Thyroid gland (tissue), 4 donors: ENCODE measurements around the gene TET1. TPM values are rescaled to one million over a fixed set of nuclear protein-coding genes. Genes with fewer than 3 reads are reported as not detected.
"Not testable (repeated sequence)": the region's sequence is repeated elsewhere in the genome, so short reads cannot be mapped to it uniquely, and the experiment has no call there.

ENCODE experiments used
- DNase-seq, 2 donors: peaks; one replicate each; pipeline ENCODE4 v3.0.0-alpha.2; 2019
- H3K27ac ChIP-seq, 3 donors: fragments of 200-600 bp; sonication (generic); 1 replicate in 2 of 3; 2 replicates in 1 of 3; pipeline ENCODE4 v1.5.1; 2016 to 2019; ENCODE audit warnings: mild to moderate bottlenecking in 1 of 3, moderate library complexity in 1 of 3
- H3K27me3 ChIP-seq: fragments of 200-600 bp; sonication (generic); one replicate; pipeline ENCODE4 v1.5.1; 2019
- H3K36me3 ChIP-seq, 2 donors: fragments of 200-600 bp; sonication (generic); one replicate each; pipeline ENCODE4 v1.5.1; 2016 to 2019
- H3K4me1 ChIP-seq, 2 donors: fragments of 200-600 bp; sonication (generic); one replicate each; pipeline ENCODE4 v1.5.1; 2017 to 2019
- H3K4me3 ChIP-seq, 3 donors: fragments of 200-600 bp; sonication (generic); replicated peaks in 1 of 3; 1 replicate in 2 of 3; 2 replicates in 1 of 3; pipeline ENCODE4 v1.5.1; 2016; ENCODE audit warnings: mild to moderate bottlenecking in 1 of 3
- H3K9me3 ChIP-seq: fragments of 200-600 bp; sonication (generic); one replicate; pipeline ENCODE4 v1.5.1; 2017
- POLR2A ChIP-seq, 2 donors: fragments of 450-650 bp; IDR thresholded peaks; one replicate each; pipeline ENCODE4 v1.6.1; 2017; ENCODE audit warnings: antibody characterized with exemption in 2 of 2, mild to moderate bottlenecking in 2 of 2, moderate library complexity in 1 of 2
- WGBS, 2 donors: methylation state at CpG; one replicate each; pipeline ENCODE4 v1.1.5; 2017; 5-methylcytosine and 5-hydroxymethylcytosine counted together
- intact Hi-C: fragments of 100-400 bp; cut with DNase I; formaldehyde crosslinking; loops from one replicate; pipeline ENCODE4 v1.15.1; 2023
- total RNA-seq, 4 donors: library from RNA; depleted of rRNA; stranded (reverse); fragments of >200 nt; gene quantifications; one replicate each; pipeline ENCODE4 v1.2.3, GENCODE V29; 2016
- TF ChIP-seq, protein P1 (sequence below), 6 experiments: fragments of 200-600 bp in 3 of 6; fragments of 450-650 bp in 3 of 6; sonication (generic) in 3 of 6; IDR thresholded peaks; one replicate each; pipeline ENCODE4 v1.5.1; 2016 to 2019; ENCODE audit warnings: antibody characterized with exemption in 6 of 6, mild to moderate bottlenecking in 2 of 6, inconsistent platforms in 1 of 6, moderate library complexity in 1 of 6

TET1 gene
- total RNA-seq, 4 donors from 2014 or later = 7.4 to 11.4 (median 9.7) TPM

DNA sequence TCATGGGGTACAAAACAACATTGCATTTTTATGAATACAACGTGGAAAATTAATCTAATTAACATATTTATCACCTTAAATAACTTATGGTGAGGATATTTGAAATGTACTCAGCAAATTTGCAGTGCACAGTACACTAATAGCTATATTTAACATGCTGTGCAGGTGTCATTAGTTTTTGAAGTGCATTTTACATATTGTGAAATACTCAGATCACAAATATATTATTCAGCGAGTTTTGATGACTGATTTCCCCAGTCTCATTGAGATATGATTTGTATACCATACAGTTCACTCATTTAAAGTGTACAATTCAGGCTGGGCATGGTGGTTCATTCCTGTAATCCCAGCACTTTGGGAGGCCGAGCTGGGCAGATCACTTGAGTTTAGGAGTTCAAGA lies 59.5 kb downstream of the TET1 start:
- peaks cover 11 to 16% of the 10 kb centered on the region in 2 donors for H3K4me1 ChIP-seq
- no peaks in the 10 kb centered on the region for H3K36me3 ChIP-seq
- H3K9me3 ChIP-seq = no peaks in the 10 kb centered on the region
- WGBS, 2 donors = 88 to 91% methylated on average over 3 of the region's 3 CpGs
- H3K27me3 ChIP-seq = no peaks in the 10 kb centered on the region
- DNase-seq = no peak
- intact Hi-C loops = no loop called here
- TF ChIP-seq, protein P1, sequence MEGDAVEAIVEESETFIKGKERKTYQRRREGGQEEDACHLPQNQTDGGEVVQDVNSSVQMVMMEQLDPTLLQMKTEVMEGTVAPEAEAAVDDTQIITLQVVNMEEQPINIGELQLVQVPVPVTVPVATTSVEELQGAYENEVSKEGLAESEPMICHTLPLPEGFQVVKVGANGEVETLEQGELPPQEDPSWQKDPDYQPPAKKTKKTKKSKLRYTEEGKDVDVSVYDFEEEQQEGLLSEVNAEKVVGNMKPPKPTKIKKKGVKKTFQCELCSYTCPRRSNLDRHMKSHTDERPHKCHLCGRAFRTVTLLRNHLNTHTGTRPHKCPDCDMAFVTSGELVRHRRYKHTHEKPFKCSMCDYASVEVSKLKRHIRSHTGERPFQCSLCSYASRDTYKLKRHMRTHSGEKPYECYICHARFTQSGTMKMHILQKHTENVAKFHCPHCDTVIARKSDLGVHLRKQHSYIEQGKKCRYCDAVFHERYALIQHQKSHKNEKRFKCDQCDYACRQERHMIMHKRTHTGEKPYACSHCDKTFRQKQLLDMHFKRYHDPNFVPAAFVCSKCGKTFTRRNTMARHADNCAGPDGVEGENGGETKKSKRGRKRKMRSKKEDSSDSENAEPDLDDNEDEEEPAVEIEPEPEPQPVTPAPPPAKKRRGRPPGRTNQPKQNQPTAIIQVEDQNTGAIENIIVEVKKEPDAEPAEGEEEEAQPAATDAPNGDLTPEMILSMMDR (IDR thresholded peaks at IDR 0.05) = no peak
- TF ChIP-seq POLR2A (IDR thresholded peaks at IDR 0.05) = no peak
- H3K4me3 ChIP-seq = no peak overlapping the region
- no peak overlapping the region for H3K27ac ChIP-seq

DNA sequence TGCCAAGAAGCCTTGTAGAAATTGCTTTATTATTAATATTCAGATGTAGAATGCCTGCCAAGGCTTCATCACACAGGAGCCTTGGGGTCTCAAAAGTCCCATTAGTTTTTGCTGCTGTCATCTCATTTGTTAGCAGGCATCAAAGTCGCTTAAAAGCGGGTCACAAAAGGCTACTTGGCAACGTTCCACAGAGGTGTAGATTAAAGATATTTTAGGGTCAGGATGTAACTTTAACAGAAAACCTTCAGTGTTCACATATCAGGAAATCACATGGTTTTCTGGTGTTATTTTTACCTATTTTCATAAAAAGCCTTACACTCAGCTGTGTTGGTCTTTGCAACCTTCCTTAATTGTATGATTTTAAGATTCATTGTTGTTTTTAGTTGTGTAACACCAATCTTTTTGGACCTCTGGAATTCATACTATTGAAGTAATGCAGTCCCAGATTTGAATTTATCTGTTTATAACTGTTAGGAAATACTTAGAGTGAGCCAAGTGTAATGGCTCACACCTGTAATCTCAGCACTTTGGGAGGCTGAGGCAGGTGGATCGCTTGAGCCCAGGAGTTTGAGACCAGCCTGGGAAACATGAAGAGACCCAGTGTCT lies 65.3 kb downstream of the TET1 start:
- peaks cover 25 to 32% of the 10 kb centered on the region in 2 donors for H3K4me1 ChIP-seq
- 52 to 57% methylated on average over 4 of the region's 4 CpGs for WGBS, 2 donors
- no peaks in the 10 kb centered on the region for H3K9me3 ChIP-seq
- H3K36me3 ChIP-seq = no peaks in the 10 kb centered on the region
- no peak overlapping the region for H3K27ac ChIP-seq
- no peaks in the 10 kb centered on the region for H3K27me3 ChIP-seq
- H3K4me3 ChIP-seq = no peak overlapping the region
- TF ChIP-seq, protein P1 (IDR thresholded peaks at IDR 0.05) = no peak
- TF ChIP-seq POLR2A (IDR thresholded peaks at IDR 0.05) = no peak
- DNase-seq = no peak
- intact Hi-C loops = no loop called here

DNA sequence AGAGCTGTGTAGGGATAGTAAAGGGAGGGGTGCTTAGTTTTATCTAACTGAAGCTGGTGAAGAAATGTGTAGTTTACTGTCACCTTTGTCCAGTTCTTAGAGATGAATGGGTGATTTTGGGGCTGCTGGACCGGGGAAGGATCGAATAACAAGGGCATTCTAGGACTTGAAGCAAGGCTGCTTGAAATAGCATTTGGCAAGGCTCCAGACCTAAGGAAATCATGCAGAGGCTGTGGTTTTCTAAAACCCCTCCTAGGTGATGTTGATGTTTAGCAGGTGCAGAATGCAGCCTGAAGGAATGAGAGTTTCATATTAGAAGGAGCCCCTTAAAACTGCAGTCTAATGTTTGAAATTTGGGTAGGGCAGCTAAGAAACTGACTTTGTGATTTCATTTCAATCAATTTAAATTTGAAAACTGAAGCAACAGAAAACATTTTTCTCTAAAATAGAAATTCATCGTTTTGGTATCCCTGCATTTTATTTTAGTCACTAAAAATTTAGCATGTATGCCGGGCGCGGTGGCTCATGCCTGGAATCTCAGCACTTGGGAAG lies 68.5 kb downstream of the TET1 start:
- intact Hi-C loops = no loop called here
- H3K27me3 ChIP-seq = no peaks in the 10 kb centered on the region
- TF ChIP-seq, protein P1 (IDR thresholded peaks at IDR 0.05) = no peak
- TF ChIP-seq POLR2A (IDR thresholded peaks at IDR 0.05) = no peak
- no peak overlapping the region for H3K4me3 ChIP-seq
- no peaks in the 10 kb centered on the region for H3K9me3 ChIP-seq
- 62 to 68% methylated on average over 5 to 6 of the region's 6 CpGs for WGBS, 2 donors
- H3K4me1 ChIP-seq = peaks cover 21 to 25% of the 10 kb centered on the region in 2 donors
- no peaks in the 10 kb centered on the region for H3K36me3 ChIP-seq
- no peak overlapping the region for H3K27ac ChIP-seq
- DNase-seq = peak; percentile 43 to 48

DNA sequence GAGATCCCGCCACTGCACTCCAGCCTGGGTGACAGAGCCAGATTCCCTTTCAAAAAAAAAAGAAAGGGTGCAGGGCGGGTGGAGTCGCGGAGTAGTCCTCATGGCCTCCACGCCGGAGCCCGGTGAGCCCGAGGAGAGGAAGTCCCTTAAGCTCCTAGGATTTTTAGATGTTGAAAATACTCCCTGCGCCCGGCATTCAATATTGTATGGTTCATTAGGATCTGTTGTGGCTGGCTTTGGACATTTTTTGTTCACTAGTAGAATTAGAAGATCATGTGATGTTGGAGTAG lies 72.1 kb downstream of the TET1 start:
- H3K36me3 ChIP-seq, H3K4me3 ChIP-seq, intact Hi-C loops, H3K9me3 ChIP-seq, H3K27me3 ChIP-seq, DNase-seq, H3K27ac ChIP-seq: not testable (repeated sequence)
- peaks cover 18 to 22% of the 10 kb centered on the region in 2 donors for H3K4me1 ChIP-seq
- 97 to 99% methylated on average over 10 of the region's 10 CpGs for WGBS, 2 donors

DNA sequence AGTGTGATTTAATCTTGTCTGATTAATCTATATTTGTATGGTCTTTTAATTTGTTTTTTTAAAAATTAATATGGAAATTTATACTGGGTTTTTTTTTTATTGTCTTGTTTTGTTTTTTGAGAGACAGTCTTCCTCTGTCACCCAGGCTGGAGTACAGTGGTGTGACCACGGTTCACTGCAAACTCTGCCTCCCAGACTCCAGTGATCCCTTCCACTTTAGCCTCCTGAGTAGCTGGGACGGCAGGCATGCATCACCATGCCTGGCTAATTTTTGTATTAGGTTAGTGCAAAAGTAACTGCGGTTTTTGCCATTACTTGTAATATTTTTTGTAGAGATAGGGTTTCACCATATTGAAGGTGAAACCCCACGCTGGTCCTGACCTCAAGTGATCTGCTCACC lies 73.1 kb downstream of the TET1 start:
- no peaks in the 10 kb centered on the region for H3K36me3 ChIP-seq
- no peaks in the 10 kb centered on the region for H3K9me3 ChIP-seq
- H3K27ac ChIP-seq = peak overlapping the region; percentile 18 to 57 (median 33)
- no peaks in the 10 kb centered on the region for H3K27me3 ChIP-seq
- peak; percentile 59 to 64 for DNase-seq
- no peak overlapping the region for H3K4me3 ChIP-seq
- intact Hi-C loops = no loop called here
- TF ChIP-seq, protein P1 (IDR thresholded peaks at IDR 0.05) = no peak
- TF ChIP-seq POLR2A (IDR thresholded peaks at IDR 0.05) = no peak
- H3K4me1 ChIP-seq = peaks cover 14 to 15% of the 10 kb centered on the region in 2 donors
- WGBS, 2 donors = 34 to 44% methylated on average over 4 of the region's 4 CpGs
